IPS-18c (cell line): Measurements from ENCODE around the gene CCDC183.

ENCODE experiments used
- H3K4me3 ChIP-seq: 2 replicates; pipeline ENCODE4 v1.7.0; 2013; ENCODE audit warnings: low read depth, mild to moderate bottlenecking, low read length, moderate library complexity; ENCODE audit not compliant: insufficient read depth
- H3K9me3 ChIP-seq: one replicate; pipeline ENCODE4 v1.6.1; 2013; ENCODE audit warnings: mild to moderate bottlenecking, low read length, moderate library complexity; ENCODE audit not compliant: control insufficient read depth, insufficient read depth

Gene CCDC183

GRCh38 chr9:136847826-136848392 is 51.8 kb downstream of the CCDC183 start:
- Histone ChIP-seq H3K4me3 (peak overlapping the region; percentile 92), H3K9me3 (peaks cover 2% of the 10 kb centered on the region)

DNA sequence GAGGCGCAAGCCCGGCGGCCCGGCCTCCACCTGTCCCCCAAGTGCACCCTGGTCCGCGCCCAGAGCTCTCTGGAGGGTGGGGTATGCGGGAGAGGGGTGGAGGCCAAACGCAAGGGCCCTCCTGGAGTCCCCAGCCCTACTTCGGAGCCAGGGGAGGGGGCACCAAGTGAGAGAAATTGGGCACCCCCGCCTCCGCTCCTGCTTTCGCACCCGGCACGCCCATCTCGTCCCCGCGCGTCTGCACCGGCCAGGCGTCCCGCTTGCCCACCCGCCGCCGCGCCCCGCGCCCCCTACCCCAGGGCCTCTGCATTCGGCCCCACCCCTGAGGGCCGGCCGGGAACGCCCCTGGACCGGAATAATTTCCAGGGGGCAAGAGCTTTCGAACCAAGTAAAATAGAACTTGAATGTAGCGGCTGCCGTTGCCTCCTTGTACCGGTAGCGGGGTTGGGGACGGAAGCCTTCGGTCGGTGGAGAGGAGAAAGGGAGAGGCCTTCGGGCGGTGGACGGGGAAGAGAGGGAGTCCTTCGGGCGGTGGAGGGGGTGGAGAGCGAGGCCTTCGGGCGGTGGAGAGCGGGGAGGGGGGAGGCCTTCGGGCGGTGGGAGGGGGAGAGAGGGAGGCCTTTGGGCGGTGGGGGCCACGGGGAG is 52.4 kb downstream of the CCDC183 start:
- peaks cover 2% of the 10 kb centered on the region for H3K9me3 ChIP-seq

GRCh38 chr9:136849038-136849959 is 53.2 kb downstream of the CCDC183 start, which contains the start of gene PHPT1:
PHPT1 (plus strand) TSS chr9:136849409; CDS start chr9:136849431, 22 bp downstream.
- H3K4me3 ChIP-seq: peak within 1 kb of the TSS; percentile 92

More for the DNA sequence above, 52.4 kb downstream of the CCDC183 start:
- H3K4me3 ChIP-seq: peak overlapping the region; percentile 92

GRCh38 chr9:136849960-136850865 is 54.1 kb downstream of the CCDC183 start:
- Histone ChIP-seq H3K9me3 (peaks cover 2% of the 10 kb centered on the region), H3K4me3 (peak overlapping the region; percentile 61)

More at GRCh38 chr9:136849038-136849959, 53.2 kb downstream of the CCDC183 start, which contains the start of gene PHPT1:
- H3K9me3 ChIP-seq: peaks cover 2% of the 10 kb centered on the region

DNA sequence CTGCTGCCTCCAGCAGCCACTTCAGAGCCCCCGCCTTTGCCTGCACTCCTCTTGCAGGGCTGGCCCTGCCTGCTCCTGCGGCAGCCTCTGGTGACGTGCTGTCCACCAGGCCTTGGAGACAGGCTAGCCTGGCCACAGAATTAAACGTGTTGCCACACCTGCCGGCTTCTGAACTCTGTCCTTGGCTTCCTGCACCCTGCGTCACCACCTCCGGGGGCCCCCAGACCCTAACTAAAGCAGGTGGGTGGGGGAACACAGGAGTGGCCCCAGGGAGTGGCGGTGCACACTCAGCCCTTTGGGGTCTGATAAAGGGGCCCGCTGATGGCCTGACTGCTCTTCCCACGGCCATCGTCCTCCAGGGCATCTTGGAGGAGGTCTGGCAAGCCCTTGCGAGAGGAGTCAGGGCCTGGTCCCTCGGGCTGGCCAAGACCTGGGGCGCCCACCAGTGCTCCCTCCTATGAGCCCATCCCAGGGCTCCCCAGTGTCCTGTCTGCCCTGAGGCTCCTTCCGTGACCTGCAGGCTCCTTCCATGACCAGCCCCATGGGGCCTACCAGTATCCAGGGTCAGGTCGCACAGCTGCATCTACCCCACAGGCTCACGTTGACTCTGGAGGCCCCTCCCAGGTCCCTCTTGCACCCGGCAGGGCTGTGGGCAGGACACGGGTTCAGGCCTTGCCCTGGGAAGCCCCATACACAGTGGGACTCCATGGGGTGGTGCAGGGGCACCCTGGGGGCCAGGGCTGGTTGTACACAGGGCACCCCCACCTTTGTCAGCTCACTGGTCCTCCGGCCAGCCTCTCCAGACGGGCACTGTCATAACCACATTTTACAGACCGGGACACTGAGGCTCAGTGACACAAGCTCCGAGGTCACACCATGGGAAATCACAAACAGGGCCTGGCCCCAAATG is 55.0 kb downstream of the CCDC183 start:
- no peak overlapping the region for H3K4me3 ChIP-seq

DNA sequence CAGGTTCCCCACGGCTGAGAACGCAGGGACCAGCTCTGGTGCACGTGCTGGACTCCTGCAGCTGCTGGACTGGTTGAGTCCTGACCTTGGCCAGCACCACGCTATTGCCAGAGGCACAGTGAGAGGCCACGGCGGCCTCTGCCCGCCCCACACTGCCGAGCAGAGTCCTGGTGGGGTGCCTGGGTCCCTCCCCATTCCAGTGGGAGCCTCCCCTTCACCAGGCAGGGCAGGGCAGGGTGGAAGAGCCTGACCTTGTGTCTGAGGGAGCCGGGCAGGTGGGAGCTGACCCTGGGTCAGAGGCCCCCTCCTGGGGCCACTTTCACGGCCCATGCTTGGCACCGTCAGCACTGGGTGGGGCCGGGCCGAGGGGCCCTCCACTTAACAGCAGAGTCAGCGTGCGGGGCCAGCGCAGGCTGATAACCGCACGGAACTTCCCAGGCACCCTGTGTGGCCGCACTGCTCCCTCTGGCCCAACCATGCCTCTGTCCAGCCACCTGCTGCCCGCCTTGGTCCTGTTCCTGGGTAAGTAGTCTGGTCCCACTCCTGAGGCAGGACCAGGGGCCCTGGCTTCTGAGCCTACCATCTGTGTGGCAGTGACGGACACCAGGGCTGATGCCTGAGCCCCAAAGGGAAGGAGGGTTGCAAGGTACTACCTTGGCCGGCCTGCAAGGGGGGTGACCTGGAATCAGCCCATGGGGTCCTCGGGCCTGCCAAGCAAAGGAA is 56.0 kb downstream of the CCDC183 start, which contains the start of gene MAMDC4:
Gene MAMDC4, plus strand, starts transcription at position 406 of the 723 bp plus-strand sequence. Its CDS starts 71 bp downstream, at position 477.
- Histone ChIP-seq H3K9me3 (no peaks in the 10 kb centered on the region), H3K4me3 (no peak within 1 kb of the TSS)

More for the DNA sequence above, 55.0 kb downstream of the CCDC183 start:
- H3K9me3 ChIP-seq: no peaks in the 10 kb centered on the region

DNA sequence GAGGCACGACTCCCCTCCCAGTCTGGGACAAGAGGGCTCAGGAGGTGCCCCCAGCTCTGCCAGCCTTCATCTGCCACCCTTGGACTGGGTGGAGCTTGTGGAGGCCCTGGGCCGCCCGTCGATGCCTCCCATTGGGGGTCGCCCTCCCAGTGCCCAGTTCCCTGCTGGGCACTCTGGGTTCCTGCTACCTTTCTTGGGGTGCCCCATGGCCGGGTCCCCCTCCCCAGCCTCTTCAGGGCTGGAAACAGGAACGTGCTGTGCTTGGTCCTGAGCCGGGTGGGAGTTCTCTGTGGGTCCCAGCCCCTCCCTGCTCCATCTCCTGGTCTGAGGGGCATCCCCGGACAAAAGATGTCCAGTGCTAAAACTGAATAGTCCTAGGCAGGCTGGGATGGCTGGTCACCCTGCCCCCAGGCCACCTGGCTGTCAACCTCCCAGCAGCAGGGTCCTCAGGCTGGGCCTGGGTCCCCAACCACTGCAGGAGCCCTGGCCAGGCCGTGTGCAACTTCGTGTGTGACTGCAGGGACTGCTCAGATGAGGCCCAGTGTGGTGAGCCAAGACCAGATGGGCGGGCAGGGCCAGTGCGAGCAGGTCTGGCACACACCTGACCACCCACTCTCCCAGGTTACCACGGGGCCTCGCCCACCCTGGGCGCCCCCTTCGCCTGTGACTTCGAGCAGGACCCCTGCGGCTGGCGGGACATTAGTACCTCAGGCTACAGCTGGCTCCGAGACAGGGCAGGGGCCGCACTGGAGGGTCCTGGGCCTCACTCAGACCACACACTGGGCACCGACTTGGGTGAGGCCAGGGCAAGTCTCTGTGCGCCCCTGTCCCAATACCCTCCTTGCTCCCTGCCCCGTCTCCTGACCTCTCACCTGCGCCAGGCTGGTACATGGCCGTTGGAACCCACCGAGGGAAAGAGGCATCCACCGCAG is 56.8 kb downstream of the CCDC183 start:
- Histone ChIP-seq H3K4me3 (no peak overlapping the region), H3K9me3 (no peaks in the 10 kb centered on the region)

DNA sequence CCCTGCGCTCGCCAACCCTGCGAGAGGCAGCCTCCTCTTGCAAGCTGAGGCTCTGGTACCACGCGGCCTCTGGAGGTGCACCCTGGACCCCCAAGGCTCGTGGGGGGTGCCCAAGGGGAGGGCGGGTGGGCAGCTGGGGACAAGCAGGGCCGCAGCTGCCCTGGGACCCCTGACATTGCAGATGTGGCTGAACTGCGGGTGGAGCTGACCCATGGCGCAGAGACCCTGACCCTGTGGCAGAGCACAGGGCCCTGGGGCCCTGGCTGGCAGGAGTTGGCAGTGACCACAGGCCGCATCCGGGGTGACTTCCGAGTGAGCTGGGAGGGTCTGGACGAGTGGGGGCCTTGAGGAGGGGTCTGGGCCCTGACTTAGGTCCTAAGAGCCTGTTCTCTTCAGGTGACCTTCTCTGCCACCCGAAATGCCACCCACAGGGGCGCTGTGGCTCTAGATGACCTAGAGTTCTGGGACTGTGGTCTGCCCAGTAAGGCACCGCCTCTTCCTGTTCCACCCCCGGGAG is 57.5 kb downstream of the CCDC183 start:
- Histone ChIP-seq H3K9me3 (no peaks in the 10 kb centered on the region), H3K4me3 (no peak overlapping the region)

- H3K4me3 ChIP-seq: no peak overlapping the region
- no peaks in the 10 kb centered on the region for H3K9me3 ChIP-seq
These were observed 58.1 kb downstream of the CCDC183 start for GRCh38 chr9:136854113-136854841.

GRCh38 chr9:136854842-136855460 is 58.8 kb downstream of the CCDC183 start:
- Histone ChIP-seq H3K4me3 (no peak overlapping the region), H3K9me3 (no peaks in the 10 kb centered on the region)

DNA sequence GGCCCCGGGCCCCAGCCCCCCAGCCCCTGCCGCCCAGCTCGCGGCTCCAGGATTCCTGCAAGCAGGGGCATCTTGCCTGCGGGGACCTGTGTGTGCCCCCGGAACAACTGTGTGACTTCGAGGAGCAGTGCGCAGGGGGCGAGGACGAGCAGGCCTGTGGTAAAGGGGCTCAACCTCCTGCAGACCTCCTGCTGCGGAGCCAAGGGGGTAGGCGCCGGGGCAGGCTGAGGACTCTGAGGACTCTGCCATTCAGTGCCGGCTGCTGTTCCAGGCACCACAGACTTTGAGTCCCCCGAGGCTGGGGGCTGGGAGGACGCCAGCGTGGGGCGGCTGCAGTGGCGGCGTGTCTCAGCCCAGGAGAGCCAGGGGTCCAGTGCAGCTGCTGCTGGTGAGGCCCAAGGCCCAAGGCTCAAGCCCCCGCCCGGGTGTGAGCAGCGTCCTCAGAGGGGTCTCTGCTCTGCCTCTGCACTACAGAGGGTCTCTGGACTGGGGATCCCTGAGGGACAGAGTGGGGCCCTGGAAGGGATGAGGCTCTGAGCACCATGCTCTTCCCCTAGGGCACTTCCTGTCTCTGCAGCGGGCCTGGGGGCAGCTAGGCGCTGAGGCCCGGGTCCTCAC is 59.4 kb downstream of the CCDC183 start:
- no peak overlapping the region for H3K4me3 ChIP-seq
- no peaks in the 10 kb centered on the region for H3K9me3 ChIP-seq

DNA sequence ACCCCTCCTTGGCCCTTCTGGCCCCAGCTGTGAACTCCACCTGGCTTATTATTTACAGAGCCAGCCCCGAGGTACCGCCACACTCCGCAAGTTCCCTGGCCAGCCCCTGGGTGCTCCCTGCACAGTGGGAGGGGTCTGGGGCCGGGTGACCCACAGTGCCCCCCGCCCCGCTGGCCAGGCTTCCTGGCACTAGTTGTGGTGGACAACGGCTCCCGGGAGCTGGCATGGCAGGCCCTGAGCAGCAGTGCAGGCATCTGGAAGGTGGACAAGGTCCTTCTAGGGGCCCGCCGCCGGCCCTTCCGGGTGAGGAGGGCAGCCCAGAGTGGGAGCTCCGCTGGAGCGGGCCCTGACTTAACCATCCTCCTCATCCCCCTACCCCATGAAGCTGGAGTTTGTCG is 59.9 kb downstream of the CCDC183 start:
- H3K9me3 ChIP-seq: no peaks in the 10 kb centered on the region
- no peak overlapping the region for H3K4me3 ChIP-seq
